Posterior vena cava (tissue), 2 donors: ENCODE results near the gene PFKFB3. TPM values are rescaled to one million over a fixed set of nuclear protein-coding genes. Genes with fewer than 3 reads are reported as not detected.

Experiments used
- total RNA-seq, 2 donors: library from RNA; stranded (reverse); fragmentation: NEBNext Ultra II Directional; extraction: Animal tissue kit (Norgen Biotek cat#: 25700); gene quantifications; one replicate each; pipeline ENCODE4 v1.2.1, GENCODE V29; 2021
- donor health status: DM: yes; HTN: yes; CAD: no.
- donor health status: DM: yes; HTN: yes; CAD: no.

The PFKFB3 gene
- total RNA-seq, 2 donors from 2014 or later, result 33.2 to 43.1 TPM

Other genes with a start within 250 kb of the PFKFB3 start
- gene IL15RA, start 225.4 kb upstream of the PFKFB3 start, total RNA-seq, result 10 to 100 TPM; 16.9 to 20.9 TPM
- gene IL2RA, start 140.6 kb upstream of the PFKFB3 start, total RNA-seq, result 1 to 10 TPM in 1 of 2 donors, under 1 TPM in 1; 0.81 to 6.4 TPM
- 10 to 100 TPM; 58.9 to 68.3 TPM for gene RBM17, start 113.9 kb upstream of the PFKFB3 start, total RNA-seq